GM19455 (cell line): ENCODE data around the gene MESD.
A peak's percentile ranks its signal among the peaks of the same experiment; 100 is the strongest.

ENCODE experiments used
- ATAC-seq: cut with Tn5 transposase; IDR thresholded peaks from one replicate; pipeline ENCODE4 v1.9.1; 2021; ENCODE audit not compliant: unreplicated experiment

The MESD gene

GRCh38 chr15:80992006-80992405 lies 2.4 kb upstream of the MESD start:
- ATAC-seq = no peak

DNA sequence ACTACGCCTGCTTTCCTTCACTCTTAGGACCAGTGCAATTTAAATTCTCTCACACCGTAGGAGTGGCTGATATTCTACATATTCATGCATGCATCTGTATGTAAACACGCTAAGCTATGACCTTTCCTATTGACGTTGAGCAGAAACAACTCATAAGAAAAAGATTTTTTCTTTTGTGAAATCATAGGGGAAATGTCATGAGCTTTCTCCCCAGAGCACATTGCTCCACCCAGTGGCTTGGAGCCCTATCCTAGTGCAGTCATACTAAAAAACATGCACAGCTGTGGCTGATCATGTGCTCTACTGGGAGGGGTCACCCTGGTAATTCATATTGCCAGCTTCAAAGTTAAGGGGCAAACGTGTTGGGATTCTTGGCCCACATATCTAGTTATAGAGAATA lies 1.8 kb upstream of the MESD start:
- ATAC-seq = no peak

- no peak for ATAC-seq
Measured at GRCh38 chr15:80990955-80991354, 1.3 kb upstream of the MESD start.

GRCh38 chr15:80989081-80989517 lies 520 bp downstream of the MESD start:
- peak; percentile 6 for ATAC-seq

DNA sequence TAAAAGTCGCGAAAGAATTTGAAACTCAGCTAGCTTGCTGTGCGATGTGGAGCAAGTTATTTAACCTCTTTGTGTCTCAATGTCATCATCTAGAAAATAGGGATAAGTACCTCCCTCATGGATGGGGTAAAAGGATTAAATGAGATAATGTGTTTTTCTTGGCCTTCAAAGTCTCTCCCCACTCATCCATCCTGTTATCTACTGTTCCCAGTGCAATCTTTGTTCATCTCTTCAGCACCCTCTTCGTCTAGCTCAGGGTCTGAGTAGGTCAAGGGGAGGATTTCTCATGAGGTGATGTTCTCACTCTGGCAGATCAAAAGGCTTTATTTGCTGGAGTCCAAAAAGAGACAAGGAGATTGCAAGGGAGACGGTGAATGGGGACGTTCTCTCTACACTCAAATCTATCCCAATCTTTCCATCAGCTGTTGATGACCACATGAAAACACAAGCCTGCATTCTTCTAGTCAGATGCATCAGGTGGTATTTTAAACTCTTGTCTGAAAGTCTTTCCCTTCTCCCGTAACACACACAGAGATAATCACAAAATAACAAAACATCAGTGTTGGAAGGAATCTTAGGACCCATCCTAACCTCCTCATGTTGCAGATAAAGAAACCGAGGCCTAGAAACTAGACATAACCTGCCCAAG lies 1.3 kb downstream of the MESD start:
- ATAC-seq = no peak

DNA sequence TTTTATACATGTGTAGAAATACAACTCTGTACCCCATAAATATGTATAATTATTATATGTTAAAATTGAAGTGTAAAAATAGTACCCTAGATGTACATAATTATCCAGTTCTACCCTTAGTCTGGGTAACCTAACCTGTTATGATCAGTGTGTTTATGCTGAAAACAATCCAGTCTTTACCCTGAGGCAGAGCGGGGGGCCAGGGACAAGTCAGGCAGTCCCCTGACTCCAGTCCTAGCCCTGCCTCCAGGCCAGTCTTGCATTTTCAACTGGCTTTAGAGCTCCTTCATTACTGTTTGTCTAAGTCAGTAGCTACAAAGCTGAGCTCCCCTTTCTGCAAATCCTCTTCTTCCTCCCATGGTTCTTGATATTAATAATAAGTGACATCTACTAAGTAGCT lies 3.1 kb downstream of the MESD start:
- no peak for ATAC-seq

DNA sequence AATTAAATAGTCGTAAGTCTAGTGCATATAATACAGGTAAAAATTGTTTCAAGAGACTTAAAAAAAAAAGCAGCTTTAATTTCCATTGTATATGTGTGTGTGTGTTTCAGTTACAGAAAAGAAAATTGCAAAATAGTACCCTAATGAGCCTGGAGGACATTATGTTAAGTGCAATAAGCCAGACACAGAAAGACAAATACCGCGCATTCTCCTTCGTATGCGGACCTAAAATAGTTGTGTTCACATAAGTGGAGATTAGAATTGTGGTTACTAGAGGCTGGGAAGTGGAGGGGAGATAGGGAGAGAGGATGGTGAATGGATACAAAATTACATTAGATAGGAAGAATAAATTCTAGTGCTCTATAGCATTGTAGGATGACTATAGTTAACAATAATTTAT lies 3.6 kb downstream of the MESD start:
- no peak for ATAC-seq

DNA sequence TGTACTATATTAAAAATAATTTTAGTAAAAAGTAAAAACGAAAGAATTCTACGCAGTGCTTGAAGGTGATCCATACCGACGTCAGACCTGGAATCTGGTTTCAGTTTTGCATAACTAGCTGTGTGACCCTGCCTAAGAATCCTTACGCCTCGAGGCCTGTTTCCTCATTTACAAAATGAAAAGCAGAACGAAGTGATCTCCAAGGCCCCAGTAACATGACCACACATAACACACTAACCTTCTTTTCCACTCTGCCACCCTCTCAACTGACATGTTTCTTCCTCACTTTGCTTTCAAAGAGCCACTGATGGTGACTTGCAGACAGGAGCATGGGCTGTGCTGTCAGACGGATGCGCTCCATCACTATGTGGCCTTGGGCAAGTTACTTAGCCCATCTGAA lies 4.8 kb downstream of the MESD start:
- ATAC-seq = no peak

GRCh38 chr15:80982839-80983238 lies 6.8 kb downstream of the MESD start:
- ATAC-seq = no peak

- ATAC-seq = no peak
Measured at GRCh38 chr15:80982205-80982604, 7.4 kb downstream of the MESD start.

DNA sequence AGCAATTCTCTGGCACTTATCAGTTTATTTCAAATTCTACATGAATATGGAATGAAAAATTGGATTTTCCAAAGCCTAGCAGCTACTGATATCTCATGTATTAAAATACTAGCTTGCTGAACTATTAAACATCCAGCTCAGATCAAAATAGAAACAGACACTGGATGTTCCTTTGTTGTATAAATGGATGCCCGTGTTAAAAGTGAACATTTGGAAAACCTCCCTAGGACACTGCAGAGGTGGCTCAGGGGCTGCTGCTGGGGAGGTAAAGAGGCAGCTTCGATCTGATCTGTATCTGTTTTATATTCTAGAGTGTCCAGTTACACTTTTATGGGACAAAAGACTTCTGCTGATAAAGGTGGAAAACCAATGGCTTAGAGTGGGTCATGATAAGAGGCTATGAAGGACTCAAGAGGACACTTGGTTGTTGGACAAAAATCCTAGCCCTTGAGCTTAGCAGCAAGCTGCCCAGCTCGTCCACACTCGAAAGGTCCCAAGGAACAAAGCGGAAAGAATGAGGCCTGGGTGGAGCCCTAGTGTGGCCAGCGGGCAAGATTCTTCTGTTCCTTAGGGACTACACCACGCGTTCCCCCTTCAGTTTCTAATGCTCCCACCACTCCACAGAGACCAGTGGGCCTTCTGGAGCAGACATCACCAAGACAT lies 9.9 kb downstream of the MESD start:
- ATAC-seq = no peak

- no peak for ATAC-seq
Measured at GRCh38 chr15:80978685-80979329, 10.8 kb downstream of the MESD start.

DNA sequence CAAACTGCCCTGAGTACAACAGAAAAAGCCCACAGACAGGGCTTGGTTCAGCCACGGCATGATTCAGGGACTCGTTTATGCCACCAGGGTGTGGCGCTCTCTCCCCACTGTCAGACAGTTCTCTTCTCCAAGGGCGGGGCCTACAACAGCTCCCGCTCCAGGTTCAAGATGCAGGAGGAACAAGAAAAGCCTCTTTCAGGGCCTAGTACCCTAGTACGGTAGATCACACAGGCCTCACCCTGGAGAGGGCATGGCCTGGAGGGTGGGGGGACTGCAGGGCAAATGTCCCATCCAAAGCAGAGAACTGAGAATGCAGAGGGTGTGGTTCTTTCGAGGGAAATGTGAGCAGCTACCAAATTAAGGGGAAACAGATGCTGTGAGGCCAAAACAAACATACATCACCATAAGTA lies 12.0 kb downstream of the MESD start:
- ATAC-seq = no peak

GRCh38 chr15:80976851-80977250 lies 12.8 kb downstream of the MESD start:
- no peak for ATAC-seq

DNA sequence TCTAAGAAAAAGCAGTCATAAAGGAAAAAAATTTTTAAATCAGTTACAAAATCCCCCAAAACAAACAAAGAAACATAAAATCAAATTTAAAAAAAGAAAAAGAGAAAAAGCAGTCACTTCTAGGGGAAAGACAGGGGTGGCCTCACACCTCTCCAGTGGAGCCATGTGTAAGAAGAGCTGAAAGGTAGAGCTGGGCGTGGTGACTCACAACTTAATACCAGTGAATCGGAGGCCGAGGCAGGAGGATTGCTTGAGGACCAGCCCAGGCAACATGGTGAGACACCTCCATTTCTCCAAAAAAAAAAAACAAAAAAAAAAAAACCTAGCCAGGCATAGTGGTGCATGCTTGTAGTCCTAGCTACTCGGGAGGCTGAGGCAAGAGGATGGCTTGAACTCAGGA lies 14.7 kb downstream of the MESD start:
- ATAC-seq = no peak

DNA sequence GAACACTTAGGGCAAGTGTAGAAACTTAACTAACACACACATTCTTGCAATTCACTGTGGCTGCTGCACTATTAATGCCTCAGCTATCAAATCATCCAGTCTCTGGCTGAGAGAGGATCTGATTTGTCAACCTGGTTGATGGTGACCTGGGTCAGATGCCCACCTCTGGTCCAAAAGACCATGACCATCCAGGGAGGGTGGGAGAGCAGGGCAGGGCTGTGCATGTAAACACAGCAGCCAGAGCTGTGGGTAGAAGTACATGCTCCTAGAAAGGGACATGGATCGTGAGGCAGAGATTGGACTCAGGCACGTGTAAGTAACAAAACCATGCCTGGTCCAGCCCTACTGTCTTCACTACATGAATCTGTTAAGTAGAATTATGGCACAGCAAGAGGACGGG lies 17.3 kb downstream of the MESD start:
- no peak for ATAC-seq

- no peak for ATAC-seq
Measured at GRCh38 chr15:80971143-80971542, 18.5 kb downstream of the MESD start.

DNA sequence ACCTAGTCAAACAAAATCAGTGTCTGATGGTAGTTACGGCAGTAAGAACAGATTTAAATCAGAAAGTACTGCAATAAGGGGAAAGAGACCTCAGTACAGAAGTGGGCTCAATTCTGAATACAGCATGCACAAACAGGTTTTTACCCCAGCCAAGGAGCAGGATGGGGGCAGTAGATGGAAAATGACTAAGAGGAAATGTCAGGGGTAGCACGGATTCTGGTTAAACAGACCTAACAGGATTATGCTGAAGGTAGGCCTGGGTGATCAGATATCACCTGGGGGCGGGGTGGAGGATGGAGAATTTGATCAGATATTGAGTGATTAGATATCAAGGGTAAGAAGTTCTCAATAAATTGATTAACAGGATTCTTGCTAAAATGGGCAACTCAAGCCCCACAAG lies 19.0 kb downstream of the MESD start:
- ATAC-seq = no peak

DNA sequence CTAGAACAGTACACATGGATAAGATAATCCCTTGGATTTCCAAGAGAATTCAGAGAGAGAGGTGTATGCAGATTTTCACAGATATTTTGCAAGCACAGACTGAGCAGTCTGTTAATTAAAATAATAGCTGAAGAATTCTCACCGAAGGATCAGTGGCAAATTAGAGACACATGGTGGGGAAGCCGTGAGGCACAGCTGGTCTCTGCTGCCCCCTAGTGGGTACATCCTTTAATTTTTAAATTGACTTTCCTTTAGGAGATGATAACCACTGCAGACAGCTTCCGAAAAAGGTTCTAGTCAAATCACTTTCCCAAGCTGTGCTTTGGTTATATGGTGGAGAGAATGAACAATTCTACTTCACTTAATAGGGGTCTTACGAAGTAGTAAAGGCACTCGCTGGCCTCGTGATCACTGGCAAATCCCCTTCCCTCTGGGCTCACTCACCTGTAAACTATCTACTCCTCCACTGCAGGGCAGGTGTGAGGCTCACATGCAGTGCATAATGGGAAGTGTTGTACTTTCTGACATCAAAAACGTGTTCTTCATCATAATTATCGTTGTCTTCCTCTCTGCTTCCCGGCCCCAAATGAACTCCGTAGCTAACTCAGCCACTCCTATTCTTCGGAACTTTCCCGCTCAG lies 19.5 kb downstream of the MESD start:
- no peak for ATAC-seq

- ATAC-seq = no peak
Measured at GRCh38 chr15:80969316-80969715, 20.3 kb downstream of the MESD start.

GRCh38 chr15:80967991-80968510 lies 21.6 kb downstream of the MESD start:
- ATAC-seq = no peak

- ATAC-seq = no peak
Measured at GRCh38 chr15:80967451-80967850, 22.2 kb downstream of the MESD start.
